Measurements from ENCODE around the gene GCC2.

GRCh38 chr2:108458082-108458481, 9.1 kb downstream of the GCC2 start:
- no peak for TF ChIP-seq CTCF (IDR thresholded peaks at IDR 0.05)
- no peak for TF ChIP-seq EP300 (IDR thresholded peaks at IDR 0.05)
- no peak for TF ChIP-seq POLR2A (IDR thresholded peaks at IDR 0.05)

All from tibial nerve (tissue), 4 donors.